Heart left ventricle (tissue), 16 donors: ENCODE data around the gene CHERP. TPM values are rescaled to one million over a fixed set of nuclear protein-coding genes. Genes with fewer than 3 reads are reported as not detected.
"Not testable (repeated sequence)": the region's sequence is repeated elsewhere in the genome, so short reads cannot be mapped to it uniquely, and the experiment has no call there.

ENCODE experiments used
- ATAC-seq, 4 donors: fragments of 200-7000 bp; cut with Tn5 transposase; one replicate each; pipeline ENCODE4 v1.9.1; 2020 to 2022; ENCODE audit warnings: moderate library complexity in 4 of 4, mild to moderate bottlenecking in 3 of 4, moderate number of reproducible peaks in 1 of 4
- DNase-seq, 5 donors: peaks; one replicate each; pipeline ENCODE4 v3.0.0-alpha.2; 2020
- H3K27ac ChIP-seq, 12 donors: fragments of 200-600 bp; sonication (generic) in 4 of 12; one replicate each; pipeline versions ENCODE4 v1.5.0 to v1.8.0; 2016 to 2022; ENCODE audit warnings: mild to moderate bottlenecking in 2 of 12
- H3K27me3 ChIP-seq, 9 donors: fragments of 200-600 bp; sonication (generic) in 2 of 9; one replicate each; pipeline versions ENCODE4 v1.5.1 to v1.8.0; 2016 to 2022; ENCODE audit warnings: mild to moderate bottlenecking in 3 of 9
- H3K36me3 ChIP-seq, 9 donors: fragments of 200-600 bp; sonication (generic) in 2 of 9; one replicate each; pipeline versions ENCODE4 v1.5.0 to v1.8.0; 2018 to 2022; ENCODE audit warnings: mild to moderate bottlenecking in 2 of 9
- H3K4me1 ChIP-seq, 12 donors: fragments of 200-600 bp; sonication (generic) in 4 of 12; one replicate each; pipeline versions ENCODE4 v1.5.0 to v1.8.0; 2016 to 2022; ENCODE audit warnings: mild to moderate bottlenecking in 3 of 12
- H3K4me3 ChIP-seq, 12 donors: fragments of 200-600 bp; sonication (generic) in 4 of 12; one replicate each; pipeline versions ENCODE4 v1.5.0 to v1.8.0; 2017 to 2022; ENCODE audit warnings: mild to moderate bottlenecking in 9 of 12, moderate library complexity in 4 of 12
- H3K9me3 ChIP-seq, 12 donors: fragments of 200-600 bp; sonication (generic) in 4 of 12; one replicate each; pipeline versions ENCODE4 v1.5.0 to v1.8.0; 2016 to 2022; ENCODE audit warnings: mild to moderate bottlenecking in 1 of 12
- POLR2A ChIP-seq, 2 donors: fragments of 450-650 bp; IDR thresholded peaks; one replicate each; pipeline ENCODE4 v1.6.1; 2017; ENCODE audit warnings: antibody characterized with exemption in 2 of 2, mild to moderate bottlenecking in 2 of 2, moderate library complexity in 2 of 2
- WGBS, 4 donors: extraction: QIAGEN DNeasy Blood & Tissue Kit in 2 of 4; methylation state at CpG; one replicate each; pipeline versions ENCODE4 v1.1.5 to v1.1.7; 2013 to 2018; 5-methylcytosine and 5-hydroxymethylcytosine counted together
- intact Hi-C, 10 donors: fragments of 100-400 bp; cut with DNase I; formaldehyde crosslinking; loops; one replicate each; pipeline versions ENCODE4 v1.11.1 to v1.14.2; 2022
- polyA plus RNA-seq, 2 donors: library from polyadenylated mRNA; stranded (reverse); fragments of 200-250 nt; gene quantifications; one replicate each; pipeline ENCODE4 v1.2.3, GENCODE V29; 2013
- total RNA-seq, 9 donors: library from RNA; depleted of rRNA in 2 of 9; stranded (reverse); fragments of >200 nt in 2 of 9; fragmentation: NEBNext Ultra II Directional in 3 of 9; extraction: Animal tissue kit (Norgen Biotek cat#: 25700) in 3 of 9; gene quantifications; one replicate each; pipeline versions ENCODE4 v1.1.0 to v1.2.4, GENCODE V29; 2016 to 2023
- TF ChIP-seq, protein P1 (sequence below), 12 donors: fragments of 200-600 bp; sonication (generic) in 4 of 12; IDR thresholded peaks; one replicate each; pipeline versions ENCODE4 v1.5.0 to v1.8.0; 2018 to 2022; ENCODE audit warnings: antibody characterized with exemption in 12 of 12, mild to moderate bottlenecking in 5 of 12
- donor health status: ischemic (EF 13 %, LVEDD 7.1; RV severe dilation, severe dysfunction).
- donor health status: healthy with polysubstance abuse.
- donor health status: DM: no; HTN: yes; CAD: no.
- donor health status: DM: no; HTN: no; CAD: no.
- donor health status: ischemic (EF 25% LVEDD 6.9; RV normal size, moderate dysfunction).
- donor health status: ischemic (EF 25% LVEDD 5.7; RV mildly dilated, moderate dysfunction).
- donor health status: healthy.
- donor health status: DM: yes; HTN: yes; CAD: no.
- donor health status: ischemic (EF 35%, LVEDD 5.7; RV mildly dilated, moderate dysfunction).
- donor health status: nonischemic (EF 11% LVEDD 7.7; RV severe dilation, severe dysfunction).
- donor health status: DM: yes; HTN: yes; CAD: no.
- donor health status: PGD.
- donor health status: ischemic (EF 29% LVEDD 5.4; RV normal size, mild dysfunction).
- donor health status: nonischemic (EF 23%, LVEDD 6.1; RV moderate dilation, normal function).

Gene CHERP
- total and polyA plus RNA-seq, 11 donors = 5.7 to 24.6 (median 16.1) TPM

DNA sequence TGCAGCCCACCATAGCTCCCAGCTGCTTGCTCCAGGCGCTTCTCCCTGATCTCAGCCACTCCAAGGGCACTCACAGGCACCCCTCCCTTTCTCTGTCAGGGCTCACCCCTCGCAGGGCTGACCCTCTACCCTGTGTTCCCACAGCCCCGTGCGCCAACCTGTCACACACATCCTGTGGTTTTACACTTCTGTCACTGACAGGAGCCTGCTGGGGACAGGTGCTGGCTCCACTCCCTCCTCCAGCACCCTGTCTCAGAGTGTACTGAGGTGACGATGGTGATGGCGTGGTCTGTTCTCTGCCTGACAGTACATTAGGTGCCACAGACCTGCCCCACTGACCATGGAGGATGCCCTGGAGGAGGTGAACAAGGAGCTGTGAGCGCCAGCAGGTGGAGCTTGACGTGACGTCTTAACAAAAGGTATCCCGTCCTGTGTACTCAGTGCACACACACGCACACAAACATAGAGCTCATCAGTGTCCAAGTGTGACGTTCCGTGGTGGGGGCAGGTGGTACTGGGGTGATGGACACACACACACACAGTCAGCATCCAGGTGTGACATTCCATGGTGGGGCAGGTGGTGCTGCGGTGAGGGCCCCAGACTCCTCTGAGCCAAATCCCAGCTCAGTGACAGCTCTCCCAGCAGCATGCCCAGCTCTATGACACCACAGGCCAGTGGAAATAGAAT, 25.2 kb downstream of the CHERP start:
- WGBS, 4 donors = 82 to 87% (median 84%) methylated on average over 11 to 14 of the region's 14 CpGs
- Histone ChIP-seq H3K27me3 (no peaks in the 10 kb centered on the region), H3K27ac (no peak overlapping the region), H3K36me3 (peaks cover 0 to 98% (median 71%) of the 10 kb centered on the region in 9 donors), H3K4me1 (no peaks in the 10 kb centered on the region), H3K4me3 (no peak overlapping the region), H3K9me3 (no peaks in the 10 kb centered on the region)
- TF ChIP-seq, protein P1, sequence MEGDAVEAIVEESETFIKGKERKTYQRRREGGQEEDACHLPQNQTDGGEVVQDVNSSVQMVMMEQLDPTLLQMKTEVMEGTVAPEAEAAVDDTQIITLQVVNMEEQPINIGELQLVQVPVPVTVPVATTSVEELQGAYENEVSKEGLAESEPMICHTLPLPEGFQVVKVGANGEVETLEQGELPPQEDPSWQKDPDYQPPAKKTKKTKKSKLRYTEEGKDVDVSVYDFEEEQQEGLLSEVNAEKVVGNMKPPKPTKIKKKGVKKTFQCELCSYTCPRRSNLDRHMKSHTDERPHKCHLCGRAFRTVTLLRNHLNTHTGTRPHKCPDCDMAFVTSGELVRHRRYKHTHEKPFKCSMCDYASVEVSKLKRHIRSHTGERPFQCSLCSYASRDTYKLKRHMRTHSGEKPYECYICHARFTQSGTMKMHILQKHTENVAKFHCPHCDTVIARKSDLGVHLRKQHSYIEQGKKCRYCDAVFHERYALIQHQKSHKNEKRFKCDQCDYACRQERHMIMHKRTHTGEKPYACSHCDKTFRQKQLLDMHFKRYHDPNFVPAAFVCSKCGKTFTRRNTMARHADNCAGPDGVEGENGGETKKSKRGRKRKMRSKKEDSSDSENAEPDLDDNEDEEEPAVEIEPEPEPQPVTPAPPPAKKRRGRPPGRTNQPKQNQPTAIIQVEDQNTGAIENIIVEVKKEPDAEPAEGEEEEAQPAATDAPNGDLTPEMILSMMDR (IDR thresholded peaks at IDR 0.05) = no peak
- no peak for TF ChIP-seq POLR2A (IDR thresholded peaks at IDR 0.05)
- DNase-seq = no peak
- ATAC-seq = peak in 1 of 4 donors; percentile 6
- intact Hi-C loops = no loop called here

DNA sequence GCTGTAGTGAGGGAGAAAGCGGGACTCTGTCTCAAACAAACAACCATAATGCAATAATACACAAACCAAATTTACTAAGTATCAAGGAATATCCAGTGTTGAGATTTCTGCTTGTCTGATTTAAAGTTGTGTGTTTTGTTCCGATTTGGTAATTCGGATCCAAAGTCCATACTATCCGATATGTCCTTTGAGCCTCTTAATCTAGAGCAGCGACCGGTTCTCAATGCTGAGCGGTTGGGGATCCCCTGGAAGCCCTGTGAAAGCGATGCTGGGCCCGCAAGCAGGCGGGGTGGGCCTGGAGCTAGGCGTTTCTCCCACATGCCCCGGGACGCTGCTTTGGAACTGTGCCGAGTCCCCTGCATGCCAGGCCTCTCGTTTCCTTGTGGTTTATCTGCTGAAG, 25.9 kb downstream of the CHERP start:
- WGBS, 4 donors = 74 to 82% (median 80%) methylated on average over 15 of the region's 15 CpGs
- intact Hi-C loops = no loop called here
- no peak for TF ChIP-seq POLR2A (IDR thresholded peaks at IDR 0.05)
- TF ChIP-seq, protein P1 (IDR thresholded peaks at IDR 0.05) = no peak
- Histone ChIP-seq H3K36me3 (peaks cover 0 to 98% (median 64%) of the 10 kb centered on the region in 9 donors), H3K27me3 (no peaks in the 10 kb centered on the region), H3K9me3 (no peaks in the 10 kb centered on the region), H3K4me1 (no peaks in the 10 kb centered on the region), H3K4me3 (no peak overlapping the region), H3K27ac (no peak overlapping the region)
- no peak for ATAC-seq
- DNase-seq = no peak

DNA sequence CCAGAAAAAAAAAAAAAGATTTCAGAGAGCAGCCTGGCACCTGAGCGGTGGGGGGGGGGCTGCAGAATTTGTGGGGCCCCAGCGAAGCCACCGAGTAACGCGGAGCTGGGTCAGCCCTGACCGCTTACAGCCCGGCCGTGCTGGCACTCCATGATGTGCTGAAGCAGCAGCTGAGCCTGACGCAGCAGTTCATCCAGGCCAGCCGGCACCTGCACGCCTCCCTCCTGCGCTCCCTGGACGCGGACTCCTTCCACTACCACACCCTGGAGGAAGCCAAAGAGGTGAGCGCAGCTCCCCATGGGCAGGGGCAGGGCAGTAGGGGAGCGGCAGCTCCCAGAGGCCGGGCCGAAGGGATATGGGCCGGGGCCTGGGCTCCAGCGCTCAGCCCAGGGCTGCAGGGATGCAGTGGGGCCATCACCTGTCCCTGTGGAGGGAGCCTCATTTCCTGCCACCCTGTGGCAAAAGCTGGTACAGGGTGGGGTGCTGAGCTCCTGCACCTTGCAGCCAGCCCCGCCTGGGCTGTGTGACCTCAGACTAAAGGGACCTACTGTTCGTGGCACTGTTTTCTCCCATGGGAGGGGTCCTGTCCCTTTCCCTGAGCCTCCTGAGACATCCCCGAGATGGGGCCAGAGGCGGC, 27.7 kb downstream of the CHERP start:
- ATAC-seq = no peak
- Histone ChIP-seq H3K36me3 (peaks cover 0 to 96% (median 50%) of the 10 kb centered on the region in 9 donors), H3K4me1 (peaks cover 0 to 13% (median 0%) of the 10 kb centered on the region in 12 donors), H3K4me3 (no peak overlapping the region), H3K27me3 (no peaks in the 10 kb centered on the region), H3K9me3 (no peaks in the 10 kb centered on the region), H3K27ac (no peak overlapping the region)
- no peak for DNase-seq
- intact Hi-C loops = no loop called here
- 90 to 94% (median 93%) methylated on average over 22 to 24 of the region's 24 CpGs for WGBS, 4 donors
- TF ChIP-seq POLR2A (IDR thresholded peaks at IDR 0.05) = no peak
- TF ChIP-seq, protein P1 (IDR thresholded peaks at IDR 0.05) = no peak

DNA sequence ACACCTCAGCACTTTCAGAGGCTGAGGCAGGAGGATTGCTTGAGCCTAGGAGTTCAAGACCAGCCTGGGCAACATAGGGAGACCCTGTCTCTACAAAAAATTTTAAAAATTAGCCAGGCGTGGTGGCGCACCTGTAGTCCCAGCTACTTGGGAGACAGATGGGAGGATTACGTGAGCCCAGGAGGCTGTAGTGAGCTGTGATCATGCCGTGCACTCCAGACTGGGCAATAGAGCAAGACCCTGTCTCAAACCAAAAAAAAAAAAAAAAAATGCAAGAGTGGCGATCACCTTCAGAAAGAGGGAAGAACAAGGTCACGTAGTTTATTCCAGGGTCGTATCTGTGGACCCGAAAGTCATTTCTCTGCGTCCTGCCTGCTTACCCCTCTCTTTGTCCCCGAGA, 29.6 kb downstream of the CHERP start:
- H3K27me3 ChIP-seq, H3K27ac ChIP-seq, DNase-seq, intact Hi-C loops, ATAC-seq, H3K4me3 ChIP-seq, H3K9me3 ChIP-seq: not testable (repeated sequence)
- Histone ChIP-seq H3K4me1 (peaks cover 0 to 18% (median 0%) of the 10 kb centered on the region in 12 donors), H3K36me3 (peaks cover 0 to 90% (median 31%) of the 10 kb centered on the region in 9 donors)
- WGBS, 4 donors = 92 to 96% (median 96%) methylated on average over 10 of the region's 10 CpGs
